IPS-11a (cell line): ENCODE measurements around the gene PCMT1.
A peak's percentile ranks its signal among the peaks of the same experiment; 100 is the strongest.
"Not testable (repeated sequence)": the region's sequence is repeated elsewhere in the genome, so short reads cannot be mapped to it uniquely, and the experiment has no call there.

Source experiments
- H3K4me3 ChIP-seq: one replicate; pipeline ENCODE4 v1.5.1; 2013; ENCODE audit warnings: low read depth, low read length, control low read depth

The PCMT1 gene

GRCh38 chr6:149749082-149749593, 403 bp upstream of the PCMT1 start:
- H3K4me3 ChIP-seq = peak overlapping the region; percentile 93

GRCh38 chr6:149750136-149750609, 632 bp downstream of the PCMT1 start:
- peak overlapping the region; percentile 93 for H3K4me3 ChIP-seq

- no peak overlapping the region for H3K4me3 ChIP-seq
These were observed 1.7 kb downstream of the PCMT1 start for GRCh38 chr6:149751239-149751638.

- not testable (repeated sequence) for H3K4me3 ChIP-seq
These were observed 2.4 kb downstream of the PCMT1 start for GRCh38 chr6:149751920-149752319.

GRCh38 chr6:149752600-149753373, 3.2 kb downstream of the PCMT1 start:
- no peak overlapping the region for H3K4me3 ChIP-seq

GRCh38 chr6:149753374-149753637, 3.8 kb downstream of the PCMT1 start:
- H3K4me3 ChIP-seq = not testable (repeated sequence)

GRCh38 chr6:149754548-149754947, 5.0 kb downstream of the PCMT1 start:
- H3K4me3 ChIP-seq = no peak overlapping the region

- no peak overlapping the region for H3K4me3 ChIP-seq
These were observed 6.0 kb downstream of the PCMT1 start for GRCh38 chr6:149755300-149756260.

- no peak overlapping the region for H3K4me3 ChIP-seq
These were observed 6.7 kb downstream of the PCMT1 start for GRCh38 chr6:149756261-149756636.

GRCh38 chr6:149761438-149761837, 11.9 kb downstream of the PCMT1 start:
- no peak overlapping the region for H3K4me3 ChIP-seq

GRCh38 chr6:149763866-149764265, 14.3 kb downstream of the PCMT1 start:
- H3K4me3 ChIP-seq = no peak overlapping the region

- no peak overlapping the region for H3K4me3 ChIP-seq
These were observed 16.7 kb downstream of the PCMT1 start for GRCh38 chr6:149766156-149766769.

- H3K4me3 ChIP-seq = no peak overlapping the region
These were observed 20.1 kb downstream of the PCMT1 start for GRCh38 chr6:149769676-149770075.

- H3K4me3 ChIP-seq = no peak overlapping the region
These were observed 21.6 kb downstream of the PCMT1 start for GRCh38 chr6:149771185-149771584.

GRCh38 chr6:149771925-149772324, 22.4 kb downstream of the PCMT1 start:
- H3K4me3 ChIP-seq = no peak overlapping the region

- H3K4me3 ChIP-seq = no peak overlapping the region
These were observed 28.1 kb downstream of the PCMT1 start for GRCh38 chr6:149777624-149778023.

GRCh38 chr6:149779644-149779963, 30.1 kb downstream of the PCMT1 start:
- no peak overlapping the region for H3K4me3 ChIP-seq

GRCh38 chr6:149781715-149782114, 32.2 kb downstream of the PCMT1 start:
- no peak overlapping the region for H3K4me3 ChIP-seq

GRCh38 chr6:149782337-149782736, 32.8 kb downstream of the PCMT1 start:
- H3K4me3 ChIP-seq = no peak overlapping the region

- H3K4me3 ChIP-seq = no peak overlapping the region
These were observed 34.0 kb downstream of the PCMT1 start for GRCh38 chr6:149783551-149783950.

- no peak overlapping the region for H3K4me3 ChIP-seq
These were observed 56.6 kb downstream of the PCMT1 start for GRCh38 chr6:149806127-149806526.

GRCh38 chr6:149809798-149810197, 60.3 kb downstream of the PCMT1 start:
- H3K4me3 ChIP-seq = no peak overlapping the region
